ENCODE measurements around the gene SLC36A3. TPM values are rescaled to one million over a fixed set of nuclear protein-coding genes. Genes with fewer than 3 reads are reported as not detected.

The SLC36A3 gene
- under 1 TPM in 1 of 2 donors, not detected in 1; 0.28 TPM for total RNA-seq

GRCh38 chr5:151303666-151304065, at the start of gene SLC36A3:
Gene SLC36A3, minus strand, starts transcription at chr5:151303766. Its CDS starts 412 bp downstream, at chr5:151303354.
- Histone ChIP-seq H3K4me1 (replicated peaks) (no peaks in the 10 kb centered on the region), H3K9me3 (no peaks in the 10 kb centered on the region), H3K36me3 (no peaks in the 10 kb centered on the region), H3K27ac (no peak within 1 kb of the TSS), H3K4me3 (no peak within 1 kb of the TSS), H3K27me3 (replicated peaks; ENCODE audit: insufficient read depth) (no peaks in the 10 kb centered on the region)
- TF ChIP-seq POLR2A (IDR thresholded peaks at IDR 0.05): no peak
- TF ChIP-seq CTCF (IDR thresholded peaks at IDR 0.05): no peak
- WGBS: 95% methylated on average over 2 of the region's 2 CpGs
- no peak for DNase-seq (ENCODE audit: low spot score)
- intact Hi-C loops (cut with DNase I): no loop called here

DNA sequence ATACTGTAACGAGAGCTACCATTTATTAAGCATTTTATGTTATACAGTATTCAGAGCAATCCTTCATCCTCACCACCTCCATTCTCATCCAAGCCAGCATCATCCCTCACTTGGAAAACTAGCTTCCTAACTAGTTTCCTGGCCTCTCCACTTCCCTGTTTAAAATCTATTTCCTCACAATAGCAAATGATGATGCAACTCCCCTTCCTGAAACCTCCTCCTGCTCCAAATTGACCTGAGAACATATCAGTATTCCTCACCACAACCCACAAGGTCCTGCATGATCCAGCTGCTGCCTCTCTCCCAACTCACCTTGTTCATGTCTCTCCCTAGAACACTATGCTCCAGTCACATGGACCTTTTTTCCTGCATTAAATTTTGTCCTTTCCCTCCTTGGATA, 48.1 kb upstream of the SLC36A3 start:
- TF ChIP-seq POLR2AphosphoS5 (IDR thresholded peaks at IDR 0.05) (no peak), POLR2A (IDR thresholded peaks at IDR 0.05) (no peak), CTCF (IDR thresholded peaks at IDR 0.05) (no peak)
- Histone ChIP-seq H3K36me3 (no peaks in the 10 kb centered on the region), H3K4me1 (replicated peaks) (no peaks in the 10 kb centered on the region), H3K9me3 (no peaks in the 10 kb centered on the region), H3K27ac (no peak overlapping the region), H3K4me3 (no peak overlapping the region), H3K27me3 (replicated peaks; ENCODE audit: insufficient read depth) (no peaks in the 10 kb centered on the region)
- intact Hi-C loops (cut with DNase I): no loop called here
- no peak for DNase-seq (ENCODE audit: low spot score)
- 88% methylated on average over 1 of the region's 1 CpG for WGBS

GRCh38 chr5:151348789-151349188, 45.2 kb upstream of the SLC36A3 start:
- TF ChIP-seq POLR2AphosphoS5 (IDR thresholded peaks at IDR 0.05) (no peak), POLR2A (IDR thresholded peaks at IDR 0.05) (no peak), CTCF (IDR thresholded peaks at IDR 0.05) (no peak)
- H3K4me3 ChIP-seq: no peak overlapping the region
- no peaks in the 10 kb centered on the region for H3K9me3 ChIP-seq
- no peaks in the 10 kb centered on the region for H3K36me3 ChIP-seq
- no peak for DNase-seq (ENCODE audit: low spot score)
- H3K4me1 ChIP-seq (replicated peaks): no peaks in the 10 kb centered on the region
- no peaks in the 10 kb centered on the region for H3K27me3 ChIP-seq (replicated peaks; ENCODE audit: insufficient read depth)
- 63% methylated on average over 6 of the region's 6 CpGs for WGBS
- no peak overlapping the region for H3K27ac ChIP-seq
- intact Hi-C loops (cut with DNase I): no loop called here

DNA sequence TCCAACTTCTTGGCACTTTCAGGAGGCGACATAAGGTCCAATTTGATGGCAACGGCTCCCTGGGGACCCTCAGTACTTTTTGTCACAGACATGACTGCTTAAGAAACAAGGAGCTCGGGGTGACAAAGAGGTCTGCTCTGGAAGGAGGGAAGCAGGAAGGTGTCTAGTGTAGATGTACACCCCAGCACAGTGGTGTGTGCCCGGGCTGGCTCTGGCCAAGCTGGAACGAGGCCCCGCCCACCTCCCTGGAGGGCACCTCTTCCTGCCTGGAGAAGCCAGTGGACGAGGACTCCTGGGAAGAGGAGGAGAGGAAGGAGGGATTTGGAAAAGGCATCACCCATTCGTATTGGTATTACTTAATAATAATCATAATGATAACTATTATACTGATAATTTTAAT, 43.8 kb upstream of the SLC36A3 start, which contains the start of gene SLC36A2:
SLC36A2 (minus strand) TSS at position 191 of the 400 bp plus-strand sequence; CDS start at position 92, 99 bp downstream.
- Histone ChIP-seq H3K9me3 (no peaks in the 10 kb centered on the region), H3K4me3 (no peak within 1 kb of the TSS), H3K27me3 (replicated peaks; ENCODE audit: insufficient read depth) (no peaks in the 10 kb centered on the region), H3K27ac (no peak within 1 kb of the TSS), H3K36me3 (no peaks in the 10 kb centered on the region), H3K4me1 (replicated peaks) (no peaks in the 10 kb centered on the region)
- intact Hi-C loops (cut with DNase I): no loop called here
- TF ChIP-seq POLR2AphosphoS5 (IDR thresholded peaks at IDR 0.05): no peak
- TF ChIP-seq CTCF (IDR thresholded peaks at IDR 0.05): no peak
- no peak for TF ChIP-seq POLR2A (IDR thresholded peaks at IDR 0.05)
- WGBS: 60% methylated on average over 8 of the region's 8 CpGs
- no peak for DNase-seq (ENCODE audit: low spot score)

- no peak overlapping the region for H3K27ac ChIP-seq
- H3K4me3 ChIP-seq: no peak overlapping the region
- no peaks in the 10 kb centered on the region for H3K36me3 ChIP-seq
- no peaks in the 10 kb centered on the region for H3K27me3 ChIP-seq (replicated peaks; ENCODE audit: insufficient read depth)
- TF ChIP-seq POLR2A (IDR thresholded peaks at IDR 0.05) (no peak), CTCF (IDR thresholded peaks at IDR 0.05) (no peak), POLR2AphosphoS5 (IDR thresholded peaks at IDR 0.05) (no peak)
- no peaks in the 10 kb centered on the region for H3K9me3 ChIP-seq
- WGBS: 52% methylated on average over 8 of the region's 8 CpGs
- no peak for DNase-seq (ENCODE audit: low spot score)
- no peaks in the 10 kb centered on the region for H3K4me1 ChIP-seq (replicated peaks)
- intact Hi-C loops (cut with DNase I): no loop called here
These were observed 42.4 kb upstream of the SLC36A3 start for GRCh38 chr5:151345808-151346478.
